T-helper 2 cell treated with Interferon-gamma antibody and Interleukin-4, amounts not matched to agents 5 μg/mL and 100 μg/mL, for 36 hours (primary cell): ENCODE results near the gene MAPK13.

Source experiments
- DNase-seq: peaks from one replicate; pipeline ENCODE4 v3.0.0; 2021; ENCODE audit warnings: low spot score
- H3K27ac Mint-ChIP-seq: one replicate; pipeline ENCODE4 v1.8.0; 2021; ENCODE audit warnings: mild to moderate bottlenecking, mixed read lengths
- H3K27me3 Mint-ChIP-seq: one replicate; pipeline ENCODE4 v1.8.0; 2021; ENCODE audit warnings: low read depth, mixed read lengths
- H3K36me3 Mint-ChIP-seq: one replicate; pipeline ENCODE4 v1.8.0; 2021; ENCODE audit warnings: low read depth, mixed read lengths
- H3K4me1 Mint-ChIP-seq: one replicate; pipeline ENCODE4 v1.8.0; 2021; ENCODE audit warnings: low read depth, mixed read lengths
- H3K4me3 Mint-ChIP-seq: one replicate; pipeline ENCODE4 v1.8.0; 2022; ENCODE audit warnings: mild to moderate bottlenecking, moderate library complexity, mixed read lengths
- H3K9me3 Mint-ChIP-seq: one replicate; pipeline ENCODE4 v1.8.0; 2021; ENCODE audit warnings: mixed read lengths

Gene MAPK13

GRCh38 chr6:36139431-36139830 is 9.1 kb downstream of the MAPK13 start:
- H3K27ac Mint-ChIP-seq = no peak overlapping the region
- DNase-seq = no peak

GRCh38 chr6:36139991-36140710 is 9.8 kb downstream of the MAPK13 start:
- Mint-ChIP-seq H3K27ac (no peak overlapping the region), H3K36me3 (peaks cover 3% of the 10 kb centered on the region), H3K9me3 (no peaks in the 10 kb centered on the region), H3K4me1 (peaks cover 17% of the 10 kb centered on the region), H3K4me3 (no peak overlapping the region), H3K27me3 (no peaks in the 10 kb centered on the region)
- no peak for DNase-seq

More at GRCh38 chr6:36139431-36139830, 9.1 kb downstream of the MAPK13 start:
- H3K4me3 Mint-ChIP-seq = no peak overlapping the region
- H3K4me1 Mint-ChIP-seq = peaks cover 17% of the 10 kb centered on the region
- peaks cover 3% of the 10 kb centered on the region for H3K36me3 Mint-ChIP-seq
- no peaks in the 10 kb centered on the region for H3K9me3 Mint-ChIP-seq
- H3K27me3 Mint-ChIP-seq = no peaks in the 10 kb centered on the region

GRCh38 chr6:36141091-36141490 is 10.8 kb downstream of the MAPK13 start:
- Mint-ChIP-seq H3K36me3 (peaks cover 3% of the 10 kb centered on the region), H3K4me3 (no peak overlapping the region), H3K27ac (peak overlapping the region; percentile 47)

GRCh38 chr6:36141961-36142360 is 11.6 kb downstream of the MAPK13 start:
- H3K9me3 Mint-ChIP-seq = no peaks in the 10 kb centered on the region
- no peak overlapping the region for H3K4me3 Mint-ChIP-seq
- no peak for DNase-seq
- no peaks in the 10 kb centered on the region for H3K36me3 Mint-ChIP-seq
- peak overlapping the region; percentile 10 for H3K27ac Mint-ChIP-seq
- no peaks in the 10 kb centered on the region for H3K27me3 Mint-ChIP-seq
- peaks cover 22% of the 10 kb centered on the region for H3K4me1 Mint-ChIP-seq

More at GRCh38 chr6:36141091-36141490, 10.8 kb downstream of the MAPK13 start:
- Mint-ChIP-seq H3K27me3 (no peaks in the 10 kb centered on the region), H3K4me1 (peaks cover 17% of the 10 kb centered on the region), H3K9me3 (no peaks in the 10 kb centered on the region)
- no peak for DNase-seq

- DNase-seq = no peak
- H3K4me3 Mint-ChIP-seq = no peak overlapping the region
- peaks cover 32% of the 10 kb centered on the region for H3K4me1 Mint-ChIP-seq
- no peak overlapping the region for H3K27ac Mint-ChIP-seq
- H3K27me3 Mint-ChIP-seq = no peaks in the 10 kb centered on the region
- peaks cover 1% of the 10 kb centered on the region for H3K9me3 Mint-ChIP-seq
- peaks cover under 1% of the 10 kb centered on the region for H3K36me3 Mint-ChIP-seq
Observed at GRCh38 chr6:36142971-36143838, 12.9 kb downstream of the MAPK13 start.

- Mint-ChIP-seq H3K4me1 (peaks cover 30% of the 10 kb centered on the region), H3K36me3 (peaks cover 6% of the 10 kb centered on the region), H3K9me3 (peaks cover 8% of the 10 kb centered on the region), H3K27ac (no peak overlapping the region), H3K4me3 (no peak overlapping the region), H3K27me3 (no peaks in the 10 kb centered on the region)
- DNase-seq = no peak
Observed at GRCh38 chr6:36145495-36145894, 15.2 kb downstream of the MAPK13 start.

- no peaks in the 10 kb centered on the region for H3K27me3 Mint-ChIP-seq
- H3K36me3 Mint-ChIP-seq = peaks cover 6% of the 10 kb centered on the region
- peaks cover 22% of the 10 kb centered on the region for H3K4me1 Mint-ChIP-seq
- no peak overlapping the region for H3K4me3 Mint-ChIP-seq
- no peak for DNase-seq
- peaks cover 8% of the 10 kb centered on the region for H3K9me3 Mint-ChIP-seq
- peak overlapping the region; percentile 33 for H3K27ac Mint-ChIP-seq
Observed at GRCh38 chr6:36147294-36147693, 17.0 kb downstream of the MAPK13 start.

- no peak for DNase-seq
- no peak overlapping the region for H3K4me3 Mint-ChIP-seq
- H3K27me3 Mint-ChIP-seq = no peaks in the 10 kb centered on the region
- H3K9me3 Mint-ChIP-seq = peaks cover 10% of the 10 kb centered on the region
- peaks cover 6% of the 10 kb centered on the region for H3K36me3 Mint-ChIP-seq
- H3K27ac Mint-ChIP-seq = no peak overlapping the region
- peaks cover 21% of the 10 kb centered on the region for H3K4me1 Mint-ChIP-seq
Observed at GRCh38 chr6:36149476-36149875, 19.2 kb downstream of the MAPK13 start.

GRCh38 chr6:36150283-36150682 is 20.0 kb downstream of the MAPK13 start:
- no peak overlapping the region for H3K27ac Mint-ChIP-seq
- H3K36me3 Mint-ChIP-seq = peaks cover 6% of the 10 kb centered on the region
- H3K9me3 Mint-ChIP-seq = peaks cover 16% of the 10 kb centered on the region
- H3K4me1 Mint-ChIP-seq = peaks cover 21% of the 10 kb centered on the region
- no peak for DNase-seq
- peak overlapping the region; percentile 41 for H3K4me3 Mint-ChIP-seq
- no peaks in the 10 kb centered on the region for H3K27me3 Mint-ChIP-seq

GRCh38 chr6:36154286-36154685 is 24.0 kb downstream of the MAPK13 start:
- Mint-ChIP-seq H3K4me1 (peaks cover 6% of the 10 kb centered on the region), H3K4me3 (no peak overlapping the region), H3K36me3 (peaks cover 4% of the 10 kb centered on the region), H3K27ac (no peak overlapping the region), H3K27me3 (no peaks in the 10 kb centered on the region), H3K9me3 (peaks cover 23% of the 10 kb centered on the region)
- no peak for DNase-seq

- Mint-ChIP-seq H3K9me3 (peaks cover 30% of the 10 kb centered on the region), H3K27me3 (no peaks in the 10 kb centered on the region), H3K27ac (no peak overlapping the region), H3K4me1 (peaks cover under 1% of the 10 kb centered on the region), H3K4me3 (no peak overlapping the region), H3K36me3 (peaks cover 7% of the 10 kb centered on the region)
- no peak for DNase-seq
Observed at GRCh38 chr6:36155662-36156061, 25.3 kb downstream of the MAPK13 start.

GRCh38 chr6:36160147-36160760 is 29.9 kb downstream of the MAPK13 start:
- Mint-ChIP-seq H3K27ac (no peak overlapping the region), H3K9me3 (peaks cover 23% of the 10 kb centered on the region), H3K4me1 (no peaks in the 10 kb centered on the region), H3K36me3 (peaks cover 7% of the 10 kb centered on the region), H3K4me3 (no peak overlapping the region), H3K27me3 (no peaks in the 10 kb centered on the region)
- DNase-seq = no peak

GRCh38 chr6:36169023-36170007 is 39.0 kb downstream of the MAPK13 start:
- peaks cover 4% of the 10 kb centered on the region for H3K9me3 Mint-ChIP-seq
- peaks cover 3% of the 10 kb centered on the region for H3K36me3 Mint-ChIP-seq
- peaks cover 29% of the 10 kb centered on the region for H3K4me1 Mint-ChIP-seq
- peak overlapping the region; percentile 65 for H3K4me3 Mint-ChIP-seq
- no peak for DNase-seq
- H3K27me3 Mint-ChIP-seq = no peaks in the 10 kb centered on the region
- H3K27ac Mint-ChIP-seq = peak overlapping the region; percentile 85
